Measurements from ENCODE around the gene ANKS6.
"Not testable (repeated sequence)": the region's sequence is repeated elsewhere in the genome, so short reads cannot be mapped to it uniquely, and the experiment has no call there.

Gene ANKS6

GRCh38 chr9:98692392-98692791 lies 104.0 kb downstream of the ANKS6 start:
- DNase-seq: no peak

DNA sequence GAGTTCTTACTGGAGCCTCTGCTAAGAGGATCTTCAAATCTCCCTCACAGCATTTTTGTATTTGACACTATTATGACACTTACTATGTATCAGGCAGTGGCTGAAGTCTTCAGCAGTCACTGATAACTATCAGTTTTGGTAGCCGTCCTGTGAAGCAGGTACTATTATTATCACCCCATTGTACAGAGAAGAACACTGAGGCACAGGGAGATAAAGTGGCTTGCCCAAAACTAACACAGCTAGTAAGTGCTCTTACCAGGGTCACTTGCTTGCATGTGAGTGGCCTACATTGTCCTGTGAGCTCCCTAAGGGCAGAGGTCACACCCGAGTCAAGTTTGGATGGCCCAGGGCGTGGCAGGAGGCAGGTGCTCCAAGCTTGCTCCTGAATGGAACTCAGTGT lies 104.5 kb downstream of the ANKS6 start:
- no peak for DNase-seq

- no peak for DNase-seq
Measured at GRCh38 chr9:98690686-98691085, 105.7 kb downstream of the ANKS6 start.

DNA sequence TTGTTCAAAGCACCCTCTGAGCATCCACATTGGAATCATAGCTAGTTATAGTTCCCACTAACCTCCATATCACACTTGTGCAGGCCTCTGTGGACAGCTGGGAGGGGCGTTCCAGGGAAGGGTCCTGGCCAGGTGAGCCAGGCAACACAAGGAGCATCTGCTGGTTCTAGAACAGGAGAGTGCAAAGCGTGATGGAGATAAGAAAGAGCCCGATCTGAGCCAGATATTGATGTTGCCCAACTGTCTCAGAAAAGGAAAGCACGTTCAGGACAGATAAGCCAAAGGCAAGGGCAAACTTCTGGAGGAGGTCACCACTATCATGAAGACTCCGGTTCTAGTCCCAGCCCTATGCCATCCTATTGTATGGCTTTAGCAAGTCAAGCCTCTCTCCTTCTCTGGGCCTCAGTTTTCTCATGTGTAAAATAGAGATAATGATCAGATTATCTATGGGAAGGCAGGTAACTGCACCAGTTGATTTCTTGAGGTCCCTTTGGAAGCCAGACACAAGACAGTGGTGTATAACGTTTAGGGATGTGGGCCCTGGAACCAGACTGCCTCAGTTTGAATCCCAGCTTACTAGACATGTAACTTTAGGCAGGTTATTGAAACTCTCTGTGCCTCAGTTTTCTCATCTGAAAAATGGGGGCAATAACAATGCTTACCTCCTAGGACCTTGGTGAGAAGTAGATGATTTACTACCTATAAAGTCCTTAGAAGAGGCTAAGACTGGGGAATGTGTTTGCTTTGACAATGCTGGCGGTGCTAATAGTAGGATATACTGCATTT lies 107.5 kb downstream of the ANKS6 start:
- DNase-seq: no peak

GRCh38 chr9:98687911-98688310 lies 108.4 kb downstream of the ANKS6 start:
- DNase-seq: no peak

DNA sequence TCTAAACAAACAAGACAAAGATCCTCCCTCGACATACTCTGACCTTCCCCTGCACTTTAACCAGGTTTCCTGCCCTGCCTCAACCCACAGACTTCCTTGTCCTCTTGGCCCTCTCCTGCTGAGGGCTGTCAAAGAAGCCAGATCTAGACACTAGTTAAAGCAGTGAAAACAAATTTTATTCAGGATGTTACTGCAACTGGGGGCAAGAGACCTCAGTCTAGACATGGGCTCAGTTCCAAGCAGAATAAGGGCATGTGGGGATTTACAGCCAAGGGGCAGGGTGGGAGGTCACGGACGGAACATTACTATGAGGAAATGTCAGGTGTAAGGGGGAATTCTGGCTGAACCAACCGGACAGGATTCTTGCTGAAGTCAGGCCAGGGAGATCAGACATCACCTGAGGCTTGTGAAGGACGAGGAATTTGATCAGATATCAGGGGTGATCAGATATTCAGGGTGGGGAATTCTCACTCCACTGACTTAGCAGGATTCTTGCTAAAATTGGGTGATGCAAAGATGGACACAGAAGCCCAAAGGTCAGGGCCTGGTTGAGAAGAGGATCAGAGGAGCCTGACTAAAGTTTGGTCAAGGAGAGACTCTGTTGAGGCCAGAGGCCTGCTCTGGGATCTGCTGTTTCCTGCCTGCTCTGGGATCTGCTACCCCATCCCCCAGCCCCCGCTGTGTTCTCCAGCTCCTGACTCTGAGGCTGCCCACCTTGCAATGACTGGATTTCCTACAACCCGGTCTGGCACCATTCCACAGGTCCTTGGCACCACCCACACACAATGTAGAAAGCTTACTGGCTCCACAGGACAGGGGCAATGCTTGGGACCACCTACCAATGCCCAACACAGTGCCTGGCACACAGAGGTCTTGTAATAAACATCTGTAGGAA lies 109.1 kb downstream of the ANKS6 start:
- no peak for DNase-seq

- not testable (repeated sequence) for DNase-seq
Measured at GRCh38 chr9:98684816-98685215, 111.5 kb downstream of the ANKS6 start.

Measured in SW 1271 (cell line).